ENCODE measurements around the gene WDR54.
A peak's percentile ranks its signal among the peaks of the same experiment; 100 is the strongest.
"Not testable (repeated sequence)": the region's sequence is repeated elsewhere in the genome, so short reads cannot be mapped to it uniquely, and the experiment has no call there.

Gene WDR54

DNA sequence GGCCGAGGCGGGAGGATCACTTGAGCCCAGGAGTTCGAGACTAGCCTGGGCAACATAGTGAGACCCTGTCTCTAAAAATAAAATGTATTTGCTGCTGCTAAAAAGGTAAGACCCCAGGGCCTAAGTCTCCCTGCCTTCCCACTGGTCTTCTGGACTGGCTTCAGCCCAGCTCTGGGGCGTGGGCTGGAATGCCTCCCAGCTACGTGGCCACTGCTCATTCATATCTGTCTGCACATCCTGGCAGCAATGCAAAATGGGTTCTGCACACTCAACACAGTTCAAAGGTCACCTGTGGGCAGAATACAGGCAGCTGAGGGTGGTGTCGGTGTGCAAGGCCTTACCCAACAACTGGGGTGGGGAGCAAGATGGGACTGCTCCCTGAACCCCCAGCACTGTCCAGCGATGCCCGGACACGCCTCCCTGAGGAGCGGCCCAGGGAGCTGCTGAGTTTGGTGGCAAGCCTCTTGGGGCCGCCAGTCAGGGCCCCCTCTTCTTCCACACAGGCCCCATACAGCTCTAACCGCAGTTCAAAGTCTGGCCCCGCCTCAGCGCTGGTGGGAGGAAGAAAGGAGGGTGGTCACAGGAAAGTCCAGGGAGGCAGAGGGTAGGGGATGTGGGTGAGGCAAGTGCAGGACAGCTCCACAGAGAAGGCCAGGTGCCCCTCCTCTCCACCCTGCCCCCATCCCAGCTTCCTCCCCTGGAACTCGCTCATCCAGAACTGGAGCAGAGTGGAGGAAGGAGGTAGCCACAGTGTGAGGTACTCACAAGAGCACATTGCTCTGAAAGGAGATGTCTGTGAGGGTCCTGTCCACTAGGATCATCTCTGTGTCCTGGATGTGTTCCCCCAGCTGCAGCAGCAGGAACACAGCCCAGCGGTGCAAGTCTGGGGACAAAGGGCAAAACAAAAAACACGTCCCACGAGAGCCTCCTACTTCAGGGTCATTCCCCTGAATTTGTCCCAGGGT, 8.2 kb downstream of the WDR54 start:
- DNase-seq = no peak

DNA sequence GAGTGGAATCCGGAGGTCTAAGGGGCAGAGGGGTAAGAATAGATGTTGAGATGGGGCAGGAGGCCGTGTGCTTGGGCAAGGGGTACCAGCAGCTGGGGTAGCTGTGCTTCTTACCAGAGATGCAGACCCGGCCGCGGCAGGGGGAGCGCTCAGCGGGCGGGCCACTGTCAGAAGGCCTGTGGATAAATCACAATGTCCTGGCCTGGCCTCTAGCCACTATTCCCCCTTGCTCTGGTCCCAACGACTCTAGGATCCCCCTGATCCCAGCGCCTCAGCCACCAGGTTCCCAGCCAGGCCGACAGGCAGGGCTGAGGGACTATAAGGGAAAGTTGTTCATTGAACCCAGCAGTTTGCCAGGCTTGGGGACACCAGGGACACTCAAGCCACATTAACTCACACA, 9.0 kb downstream of the WDR54 start:
- no peak for DNase-seq

DNA sequence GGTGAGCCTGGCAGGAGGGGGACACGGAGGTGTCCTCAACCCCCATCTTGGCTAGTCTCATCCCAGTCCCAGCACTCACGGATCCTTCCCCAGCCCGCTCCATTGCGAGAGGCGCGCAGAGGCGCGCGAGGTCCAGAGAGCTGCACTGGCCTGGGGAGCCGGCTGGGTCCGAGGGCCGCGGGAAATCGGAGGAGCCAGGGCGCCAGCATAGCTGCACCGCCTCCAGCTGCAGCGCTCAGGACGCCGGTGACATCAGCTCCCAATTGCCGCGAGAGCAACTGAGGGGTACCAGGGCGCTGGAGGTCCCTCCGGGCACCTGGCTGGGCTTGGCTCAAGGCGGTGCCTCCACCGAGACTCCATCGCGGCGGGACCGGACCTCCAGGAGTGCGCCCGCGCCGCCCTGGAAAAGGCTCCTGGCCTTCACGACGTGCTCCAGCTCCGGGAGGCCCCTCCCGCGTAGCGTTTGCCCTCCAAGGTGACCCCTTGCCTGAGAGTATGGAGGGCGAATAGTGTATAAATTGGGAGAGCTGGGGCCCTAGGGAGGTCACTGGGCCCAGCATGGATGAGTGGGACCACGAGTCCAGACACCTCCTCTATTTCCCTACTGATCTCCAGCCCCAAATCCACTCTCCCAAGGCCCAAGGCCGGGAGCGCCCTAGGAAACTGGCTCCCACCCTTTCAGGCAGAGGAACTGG, 14.7 kb downstream of the WDR54 start:
- DNase-seq = no peak

DNA sequence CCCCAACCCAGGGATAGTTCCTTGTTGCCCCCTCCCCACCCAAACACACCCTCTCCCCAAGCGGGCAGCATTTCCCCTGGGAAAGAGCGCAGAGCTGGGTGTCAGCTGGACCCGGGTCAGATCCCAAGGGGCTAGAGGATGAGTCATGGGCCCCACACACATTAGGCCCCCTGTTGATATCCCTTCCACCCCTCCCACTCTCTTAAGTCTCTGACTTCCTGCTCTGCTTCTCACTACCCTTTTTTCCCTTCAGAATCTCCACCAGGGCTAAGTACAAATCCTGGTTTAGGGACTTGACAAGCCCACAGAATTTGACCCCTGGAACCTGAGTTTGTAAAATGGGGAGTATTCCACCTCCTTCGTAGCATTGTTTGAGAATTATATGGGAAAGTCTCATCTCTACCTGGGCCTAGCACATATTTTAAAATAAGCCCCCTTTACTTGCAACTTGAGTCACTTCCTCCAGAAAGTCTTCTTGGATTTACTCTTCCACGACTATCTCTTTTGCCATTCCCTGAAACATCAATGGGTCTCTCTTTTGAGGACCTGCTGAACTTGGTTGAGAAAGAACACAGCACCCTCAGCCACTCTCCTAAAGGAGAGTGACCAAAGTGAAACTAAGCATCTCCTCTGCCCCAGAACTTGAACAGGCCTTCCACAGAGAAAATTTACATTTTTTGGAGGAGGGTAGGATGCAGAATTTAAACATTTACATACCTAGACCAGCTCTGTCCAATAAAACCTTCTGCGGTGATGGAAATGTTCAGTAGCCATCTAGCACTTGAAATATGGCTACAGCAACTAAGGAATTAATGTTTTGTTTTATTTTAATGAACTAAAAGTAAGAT, 15.5 kb downstream of the WDR54 start:
- DNase-seq = no peak

DNA sequence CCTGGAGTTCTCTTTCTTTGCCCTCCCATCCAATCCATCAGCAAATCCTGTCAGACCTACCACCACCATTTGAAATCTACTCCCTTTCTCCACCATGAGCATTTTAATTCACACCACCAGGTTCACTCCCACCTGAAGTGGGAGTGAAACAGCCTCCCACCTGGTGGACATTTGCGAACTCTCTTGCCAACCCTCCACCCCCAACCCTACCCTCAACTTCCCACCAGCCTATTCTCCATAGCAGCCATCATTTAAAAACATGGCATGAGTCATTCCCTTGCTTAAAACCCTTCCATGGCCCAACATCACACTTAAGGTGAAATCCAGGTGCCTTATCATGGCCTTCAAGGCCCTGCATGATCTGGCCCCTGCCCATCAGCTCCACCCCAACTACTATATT, 16.7 kb downstream of the WDR54 start:
- no peak for DNase-seq

DNA sequence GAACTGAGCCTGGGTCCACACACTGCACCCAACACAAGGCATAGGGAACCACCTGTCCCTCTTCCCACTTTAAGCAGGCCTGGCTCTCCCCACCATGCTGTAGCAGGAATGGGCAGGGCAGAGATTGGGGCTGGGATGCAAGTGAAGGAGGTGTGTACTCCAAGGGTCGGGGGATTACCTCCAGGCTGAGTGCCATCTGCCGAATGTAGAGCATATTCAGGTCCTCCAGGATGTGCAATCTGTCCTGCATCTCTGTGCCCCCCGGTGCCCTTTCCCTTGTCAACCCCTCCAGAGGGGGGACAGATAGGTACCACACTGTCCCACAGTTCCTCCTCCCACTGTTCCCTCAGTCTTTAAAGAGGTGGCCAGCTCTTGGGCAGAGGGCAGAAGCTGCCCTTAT, 17.8 kb downstream of the WDR54 start:
- peak in 2 of 51 donors; percentile 46 to 62 for DNase-seq

DNA sequence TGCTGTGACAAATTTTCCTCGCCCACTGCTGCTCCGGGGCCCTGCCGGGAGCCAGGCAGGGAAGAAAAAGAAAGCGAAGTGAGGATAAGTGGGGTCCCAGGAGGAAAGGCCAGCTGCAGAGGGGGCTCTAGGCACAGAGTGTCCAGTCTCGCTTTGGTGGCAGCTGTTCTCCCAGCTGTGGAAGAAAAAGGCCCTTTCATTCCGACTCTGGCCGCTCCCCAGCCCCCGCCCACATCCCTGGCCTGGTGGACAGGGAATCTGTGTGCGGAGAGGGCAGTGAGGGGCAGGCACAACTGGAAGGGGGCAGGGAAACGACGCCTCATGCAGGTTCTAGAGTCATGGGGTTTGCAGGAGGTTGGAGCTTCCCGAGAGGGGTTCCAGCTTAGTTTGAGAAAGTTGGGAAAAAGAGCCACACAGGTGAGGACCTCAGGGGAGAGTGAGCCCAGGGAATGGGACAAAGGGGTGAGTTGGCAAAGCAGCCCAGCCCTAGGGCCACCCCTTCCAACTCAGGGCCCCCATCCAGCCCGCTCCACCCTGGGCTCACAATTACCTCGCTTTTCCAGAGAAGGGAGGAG, 18.4 kb downstream of the WDR54 start:
- DNase-seq = peak in 50 of 51 donors; percentile 14 to 94 (median 82)

DNA sequence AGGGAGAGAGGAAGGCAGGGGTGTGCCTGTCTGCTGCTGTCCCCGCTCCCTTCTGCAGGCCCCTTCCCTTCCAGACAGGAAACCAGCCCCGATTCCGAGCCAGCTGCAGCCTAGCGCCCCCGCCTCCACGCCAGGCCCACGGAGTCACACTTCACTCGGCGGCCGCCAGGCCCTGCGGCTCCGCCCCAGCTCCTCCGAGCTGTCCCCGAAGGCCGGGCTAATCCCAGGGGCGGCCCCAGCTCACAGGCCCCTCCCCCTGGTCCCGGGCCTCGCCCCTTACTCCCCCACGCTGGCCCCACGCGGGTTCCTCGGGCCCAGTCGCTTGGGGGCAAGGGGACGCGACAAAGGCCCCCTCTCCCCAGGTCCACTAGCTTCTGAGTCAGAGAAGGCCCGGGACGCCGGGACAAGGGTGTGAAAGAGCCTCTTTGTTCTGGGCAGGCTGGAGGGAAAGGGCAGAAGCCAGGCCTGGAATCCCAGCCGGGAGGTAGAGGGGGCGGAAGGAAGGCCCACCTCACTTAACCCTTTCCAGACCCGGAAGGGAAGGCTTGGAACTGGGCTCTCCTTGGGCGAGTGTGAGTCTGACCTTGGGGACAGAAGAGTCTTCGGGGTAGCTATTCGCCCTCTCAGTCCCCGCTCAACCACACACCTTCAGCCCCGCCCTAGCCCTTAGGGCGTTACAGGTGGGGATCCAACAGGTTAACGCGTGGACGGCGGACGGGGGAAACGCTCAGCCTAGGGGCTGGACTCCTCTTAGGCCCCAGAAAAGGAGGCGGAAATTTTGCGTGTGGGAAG, 19.0 kb downstream of the WDR54 start:
- peak; percentile 33 to 96 (median 86) for DNase-seq

DNA sequence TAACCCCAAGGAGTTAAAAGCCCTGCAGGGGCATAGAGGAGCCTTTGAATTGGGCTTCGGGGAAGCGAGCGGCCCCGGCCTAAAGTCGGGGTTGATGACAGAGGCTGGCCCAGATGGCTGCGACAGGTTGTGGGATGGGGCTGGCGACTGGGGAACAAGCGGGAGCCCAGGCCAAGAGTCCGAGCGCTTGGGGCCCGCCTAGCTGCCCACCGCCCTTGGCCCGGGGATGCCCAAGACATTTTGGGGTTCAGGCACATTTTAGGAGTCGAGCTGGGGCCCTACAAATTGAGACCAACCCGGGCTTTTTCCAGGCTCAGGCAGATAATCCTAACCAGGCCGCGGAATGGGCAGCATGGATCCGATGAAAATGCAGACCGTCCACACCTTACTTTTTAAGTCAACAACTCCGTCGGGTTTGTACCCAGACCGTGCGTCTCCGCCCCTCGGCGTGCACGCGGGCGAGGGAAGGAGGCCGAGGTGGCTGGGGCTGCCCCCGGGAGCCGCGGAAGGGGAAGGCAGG, 19.7 kb downstream of the WDR54 start:
- DNase-seq = peak in 12 of 51 donors; percentile 19 to 62 (median 41)

DNA sequence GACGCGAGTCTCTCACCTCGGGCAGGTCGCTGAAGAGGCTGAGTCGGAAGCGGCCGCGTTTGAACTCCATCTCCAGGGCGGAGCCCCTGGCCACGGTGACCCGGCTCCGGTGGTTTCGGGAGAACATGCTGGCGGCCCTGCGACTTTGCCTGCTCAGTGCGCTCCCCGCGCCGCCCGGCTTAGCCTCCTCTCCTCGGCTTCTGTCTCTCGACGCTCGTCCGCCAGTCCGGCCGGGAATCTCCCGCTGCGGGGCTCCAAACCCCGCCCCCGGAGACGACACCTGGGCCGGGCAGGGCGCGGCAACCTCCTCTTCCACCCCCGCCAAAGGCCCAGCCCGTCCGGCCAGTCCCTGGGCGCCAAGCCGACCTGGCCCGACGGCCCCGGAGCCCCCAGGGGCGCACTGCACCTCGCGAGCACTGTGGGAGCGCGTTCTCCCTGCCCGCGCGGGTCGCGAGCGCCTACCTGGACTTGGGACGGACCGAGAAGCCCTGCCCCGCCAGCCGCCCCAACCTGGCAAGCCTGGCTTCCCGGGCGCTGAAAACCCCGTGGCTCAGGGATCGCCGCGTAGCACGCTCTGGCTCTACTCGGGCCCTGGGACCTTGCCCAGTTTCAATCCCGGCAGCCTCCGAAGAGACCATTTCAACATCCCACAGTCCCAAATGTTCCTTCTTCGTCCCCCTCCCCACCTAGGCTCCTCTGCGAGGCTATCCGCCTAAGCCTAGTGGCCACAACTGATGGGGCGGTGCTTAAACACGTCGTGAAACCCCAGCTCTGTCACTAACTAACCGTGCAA, 20.4 kb downstream of the WDR54 start, which contains the start of gene RTKN:
TSS of gene RTKN (minus strand) at position 248 of the 793 bp plus-strand sequence. CDS start at position 127, 121 bp downstream.
- DNase-seq = peak in 6 of 51 donors; percentile 16 to 55 (median 26)

DNA sequence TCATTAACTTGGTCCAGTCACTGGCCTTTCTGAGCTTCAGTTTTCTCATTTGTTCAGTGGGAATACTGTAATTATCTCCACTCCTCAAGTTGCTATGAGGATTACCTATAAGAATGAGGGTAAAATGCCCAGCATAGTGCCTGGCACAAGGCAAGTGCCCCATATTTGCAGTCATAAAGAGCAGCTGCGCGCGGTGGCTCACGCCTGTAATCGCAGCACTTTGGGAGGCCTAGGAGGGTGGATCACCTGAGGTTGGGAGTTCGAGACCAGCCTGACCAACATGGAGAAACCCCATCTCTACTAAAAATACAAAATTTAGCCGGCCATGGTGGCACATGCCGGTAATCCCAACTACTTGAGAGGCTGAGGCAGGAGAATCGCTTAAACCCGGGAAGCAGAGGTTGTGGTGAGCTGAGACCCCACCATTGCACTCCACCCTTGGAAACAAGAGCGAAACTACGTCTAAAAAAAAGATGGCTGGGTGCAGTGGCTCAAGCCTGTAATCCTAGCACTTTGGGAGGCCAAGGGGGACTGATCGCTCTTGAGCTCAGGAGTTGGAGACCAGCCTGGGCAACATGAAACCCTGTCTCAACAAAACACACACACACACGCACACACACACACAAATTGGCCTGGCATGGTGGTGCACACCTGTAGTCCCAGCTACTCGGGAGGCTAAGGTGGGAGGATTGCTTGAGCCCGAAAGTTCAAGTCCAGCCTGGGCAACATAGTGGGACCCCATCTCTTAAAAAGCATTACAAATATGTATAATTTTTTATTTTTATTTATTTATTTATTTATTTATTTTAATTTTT, 21.2 kb downstream of the WDR54 start:
- not testable (repeated sequence) for DNase-seq

DNA sequence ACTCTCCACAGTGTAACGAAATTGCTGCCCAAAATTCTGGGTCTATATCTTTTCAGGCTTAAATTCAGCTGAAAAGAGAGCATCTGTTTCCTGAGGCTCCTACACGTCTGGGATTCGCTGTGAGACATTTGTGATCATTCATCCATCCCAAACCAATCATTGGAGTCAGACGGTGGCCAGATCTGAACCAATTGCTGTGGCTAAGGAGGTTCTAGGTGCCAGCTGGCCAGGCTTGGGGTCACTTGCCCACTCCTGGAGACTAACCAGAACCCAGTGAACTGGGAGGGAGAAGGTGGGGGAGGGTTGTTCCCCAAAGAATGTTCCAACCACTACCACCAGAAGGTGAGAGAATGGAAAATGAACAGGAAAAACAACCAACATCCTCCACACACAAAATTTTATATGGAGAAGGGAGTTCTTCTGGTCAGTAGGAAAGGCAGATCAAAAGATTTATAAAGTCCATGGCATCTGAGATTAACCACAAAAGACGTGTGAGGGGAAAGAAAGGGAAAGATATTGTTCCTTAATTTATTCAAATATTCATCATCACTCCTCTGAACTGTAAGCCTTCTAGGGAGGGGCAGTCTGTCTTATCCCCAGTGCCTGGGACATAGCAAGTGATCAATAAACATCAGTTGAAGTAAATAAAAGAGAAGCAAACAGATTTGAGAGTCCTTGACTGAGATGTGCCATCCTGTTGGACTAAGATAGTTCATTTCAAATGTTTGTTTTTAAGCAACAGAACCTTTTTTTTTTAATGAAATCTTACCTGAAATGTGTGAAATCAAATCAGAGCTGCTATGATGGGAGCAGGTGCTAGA, 23.2 kb downstream of the WDR54 start:
- no peak for DNase-seq

DNA sequence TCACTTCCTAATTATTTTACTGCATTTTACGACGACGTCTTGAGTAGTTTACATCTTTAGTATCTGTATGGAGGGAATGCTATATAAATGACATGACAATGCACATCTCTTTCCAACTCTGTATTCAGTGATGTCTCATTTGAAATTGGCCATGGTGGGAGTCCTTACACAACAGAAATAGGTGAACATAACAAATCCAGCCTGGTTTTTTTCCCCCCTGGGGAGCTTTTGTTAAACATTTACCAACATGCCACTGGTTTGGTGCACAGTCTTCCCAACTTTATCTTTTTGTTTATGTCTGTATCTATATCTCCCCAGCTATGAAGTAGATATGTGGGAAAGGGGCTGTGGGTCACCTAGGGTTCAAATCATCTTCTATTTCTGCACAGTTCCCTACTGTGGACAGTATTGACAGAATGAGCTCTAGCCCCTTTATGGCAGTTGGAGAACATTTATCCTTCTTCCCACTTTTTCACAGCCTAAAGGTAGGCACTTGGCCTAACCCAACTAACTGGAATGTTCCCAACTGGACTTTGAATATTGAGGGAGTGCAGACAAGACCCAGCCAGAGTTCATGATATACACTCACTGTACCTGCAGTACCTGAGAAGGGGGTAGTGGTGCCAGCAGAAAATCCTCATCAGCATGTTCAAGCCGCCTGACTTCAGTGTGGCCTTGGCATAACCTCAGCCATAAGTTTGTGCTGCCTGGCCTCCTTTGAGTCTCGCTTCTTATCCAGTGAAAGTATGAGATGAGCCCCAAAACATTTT, 25.9 kb downstream of the WDR54 start:
- no peak for DNase-seq

DNA sequence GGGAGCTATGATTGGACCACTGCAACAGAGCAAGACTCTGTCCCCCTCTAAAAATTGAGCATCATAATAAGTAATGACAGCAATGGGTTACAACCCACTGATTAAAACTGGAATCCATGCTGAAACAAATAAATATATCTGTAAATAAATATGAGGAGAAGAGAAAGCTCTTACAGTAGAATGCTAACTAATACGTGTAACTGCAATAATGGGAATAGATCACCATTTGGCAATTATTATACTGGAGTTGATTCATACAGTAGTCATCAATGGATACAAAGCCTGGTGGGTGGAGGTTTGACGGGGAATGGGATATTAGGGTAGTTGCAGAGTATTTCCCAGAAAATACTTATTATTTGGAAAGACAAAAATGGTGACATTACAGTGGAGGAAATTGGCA, 27.2 kb downstream of the WDR54 start:
- no peak for DNase-seq

DNA sequence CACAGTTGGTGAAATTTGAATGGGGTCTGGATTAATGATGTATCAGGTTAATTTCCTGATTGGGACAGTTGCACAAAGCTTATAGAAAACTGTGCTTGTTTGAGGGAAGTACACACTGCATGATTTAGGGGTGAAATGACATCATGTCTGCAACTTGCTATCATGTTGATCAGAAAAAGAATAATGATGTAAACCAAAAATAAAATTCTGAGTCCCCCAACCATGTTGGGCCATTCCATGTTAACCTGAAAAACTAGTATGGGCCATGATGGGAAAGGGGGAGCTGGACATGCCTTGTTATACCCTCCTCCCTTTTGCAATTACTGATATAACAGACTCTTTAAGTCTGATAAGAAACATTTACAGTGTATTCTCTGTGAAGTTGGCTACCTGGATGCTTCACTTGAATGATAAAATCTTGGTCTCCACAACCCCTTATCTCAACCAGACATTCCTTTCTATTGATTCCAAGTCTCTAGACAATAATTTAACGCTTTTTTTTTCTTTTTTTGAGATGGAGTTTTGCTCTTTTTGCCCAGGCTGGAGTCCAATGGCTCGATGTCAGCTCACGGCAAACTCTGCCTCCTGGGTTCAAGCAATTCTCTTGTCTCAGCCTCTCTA, 29.1 kb downstream of the WDR54 start:
- no peak for DNase-seq
